Gastrocnemius medialis (tissue), 4 donors: ENCODE results near the gene AMBP.

ENCODE experiments used
- CTCF ChIP-seq, 5 experiments: fragments of 450-650 bp in 3 of 5; fragments of 200-600 bp in 2 of 5; sonication (generic) in 2 of 5; IDR thresholded peaks in 4 of 5; conservative IDR thresholded peaks in 1 of 5; 1 replicate in 4 of 5; 2 replicates in 1 of 5; pipeline ENCODE4 v1.5.1; 2016 to 2019; ENCODE audit warnings: antibody characterized with exemption in 5 of 5, mild to moderate bottlenecking in 3 of 5, moderate library complexity in 3 of 5
- POLR2A ChIP-seq, 2 donors: fragments of 450-650 bp; IDR thresholded peaks; one replicate each; pipeline ENCODE4 v1.6.1; 2017; ENCODE audit warnings: antibody characterized with exemption in 2 of 2, mild to moderate bottlenecking in 2 of 2, moderate library complexity in 2 of 2

GRCh38 chr9:114049441-114050225 lies 28.5 kb downstream of the AMBP start:
- TF ChIP-seq CTCF (IDR thresholded peaks at IDR 0.05 in 4 of 5, conservative IDR thresholded peaks at IDR 0.05 in 1 of 5) (no peak), POLR2A (IDR thresholded peaks at IDR 0.05) (no peak)
